ENCODE measurements around the gene TRIM2. TPM values are rescaled to one million over a fixed set of nuclear protein-coding genes. Genes with fewer than 3 reads are reported as not detected.

Gene TRIM2
- total RNA-seq, 1 donor from 2014 or later, result 83.1 TPM

DNA sequence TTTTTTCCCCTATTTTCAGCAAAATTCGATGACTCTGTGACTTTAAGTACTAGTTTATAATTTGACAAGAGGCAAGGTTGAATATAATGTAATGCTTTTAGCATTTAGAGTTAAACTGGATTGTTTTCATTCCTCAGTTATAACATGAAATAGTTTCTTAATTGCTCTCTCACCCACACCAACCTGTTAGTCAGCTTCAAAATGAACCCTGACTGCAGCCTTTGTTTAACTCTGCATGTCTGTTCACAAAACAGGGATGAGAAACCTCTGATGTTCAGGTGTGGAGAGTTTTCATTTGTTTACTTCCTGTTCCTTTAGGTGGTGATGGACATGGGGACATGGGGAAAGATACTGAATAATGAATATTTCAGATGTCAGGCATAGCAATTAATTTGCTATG is 90.4 kb downstream of the TRIM2 start:
- Mint-ChIP-seq H3K4me3 (peak overlapping the region; percentile 84), H3K27me3 (no peaks in the 10 kb centered on the region), H3K27ac (peak overlapping the region; percentile 94), H3K9me3 (peaks cover 3% of the 10 kb centered on the region), H3K4me1 (ENCODE audit: unreplicated experiment) (peaks cover 15% of the 10 kb centered on the region), H3K36me3 (peaks cover 48% of the 10 kb centered on the region)
- DNase-seq (ENCODE audit: extremely low spot score, unreplicated experiment), result no peak
- TF ChIP-seq, protein P1, sequence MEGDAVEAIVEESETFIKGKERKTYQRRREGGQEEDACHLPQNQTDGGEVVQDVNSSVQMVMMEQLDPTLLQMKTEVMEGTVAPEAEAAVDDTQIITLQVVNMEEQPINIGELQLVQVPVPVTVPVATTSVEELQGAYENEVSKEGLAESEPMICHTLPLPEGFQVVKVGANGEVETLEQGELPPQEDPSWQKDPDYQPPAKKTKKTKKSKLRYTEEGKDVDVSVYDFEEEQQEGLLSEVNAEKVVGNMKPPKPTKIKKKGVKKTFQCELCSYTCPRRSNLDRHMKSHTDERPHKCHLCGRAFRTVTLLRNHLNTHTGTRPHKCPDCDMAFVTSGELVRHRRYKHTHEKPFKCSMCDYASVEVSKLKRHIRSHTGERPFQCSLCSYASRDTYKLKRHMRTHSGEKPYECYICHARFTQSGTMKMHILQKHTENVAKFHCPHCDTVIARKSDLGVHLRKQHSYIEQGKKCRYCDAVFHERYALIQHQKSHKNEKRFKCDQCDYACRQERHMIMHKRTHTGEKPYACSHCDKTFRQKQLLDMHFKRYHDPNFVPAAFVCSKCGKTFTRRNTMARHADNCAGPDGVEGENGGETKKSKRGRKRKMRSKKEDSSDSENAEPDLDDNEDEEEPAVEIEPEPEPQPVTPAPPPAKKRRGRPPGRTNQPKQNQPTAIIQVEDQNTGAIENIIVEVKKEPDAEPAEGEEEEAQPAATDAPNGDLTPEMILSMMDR (conservative IDR thresholded peaks at IDR 0.05), result no peak

- H3K4me1 Mint-ChIP-seq (ENCODE audit: unreplicated experiment), result peaks cover 15% of the 10 kb centered on the region
- H3K4me3 Mint-ChIP-seq, result peak overlapping the region; percentile 84
These were observed 91.0 kb downstream of the TRIM2 start for GRCh38 chr4:153295131-153295755.

GRCh38 chr4:153296040-153296823 is 92.0 kb downstream of the TRIM2 start:
- H3K4me1 Mint-ChIP-seq (ENCODE audit: unreplicated experiment), result peaks cover 15% of the 10 kb centered on the region
- H3K9me3 Mint-ChIP-seq, result peaks cover 6% of the 10 kb centered on the region
- DNase-seq (ENCODE audit: extremely low spot score, unreplicated experiment), result no peak
- peak overlapping the region; percentile 94 for H3K27ac Mint-ChIP-seq
- peak overlapping the region; percentile 84 for H3K4me3 Mint-ChIP-seq
- TF ChIP-seq, protein P1 (conservative IDR thresholded peaks at IDR 0.05), result no peak
- peaks cover 58% of the 10 kb centered on the region for H3K36me3 Mint-ChIP-seq
- no peaks in the 10 kb centered on the region for H3K27me3 Mint-ChIP-seq

More at GRCh38 chr4:153295131-153295755, 91.0 kb downstream of the TRIM2 start:
- Mint-ChIP-seq H3K27me3 (no peaks in the 10 kb centered on the region), H3K27ac (peak overlapping the region; percentile 94), H3K9me3 (peaks cover 4% of the 10 kb centered on the region), H3K36me3 (peaks cover 54% of the 10 kb centered on the region)
- no peak for DNase-seq (ENCODE audit: extremely low spot score, unreplicated experiment)
- TF ChIP-seq, protein P1 (conservative IDR thresholded peaks at IDR 0.05), result no peak

DNA sequence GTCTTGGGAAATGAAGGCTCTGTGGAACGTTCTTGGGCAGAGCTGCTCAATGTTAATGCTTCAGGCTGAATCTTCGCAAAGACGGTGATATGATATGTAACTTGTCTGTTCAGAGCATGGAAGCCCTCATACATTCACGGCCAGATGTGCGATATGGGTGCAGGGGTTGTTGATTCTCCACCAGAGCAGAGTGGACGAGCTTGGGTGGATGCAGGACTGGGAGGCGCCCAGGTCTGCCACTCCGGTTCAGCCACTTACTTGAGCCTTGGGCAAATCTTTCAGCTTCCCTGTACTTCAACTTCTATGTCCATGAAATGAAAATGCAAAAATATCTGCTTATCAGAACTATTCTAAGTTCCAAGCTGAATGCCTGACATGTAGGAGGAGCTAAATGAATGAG is 92.9 kb downstream of the TRIM2 start:
- peaks cover 65% of the 10 kb centered on the region for H3K36me3 Mint-ChIP-seq
- H3K4me1 Mint-ChIP-seq (ENCODE audit: unreplicated experiment), result peaks cover 15% of the 10 kb centered on the region
- H3K9me3 Mint-ChIP-seq, result peaks cover 9% of the 10 kb centered on the region
- H3K27ac Mint-ChIP-seq, result peak overlapping the region; percentile 94
- DNase-seq (ENCODE audit: extremely low spot score, unreplicated experiment), result no peak
- no peaks in the 10 kb centered on the region for H3K27me3 Mint-ChIP-seq
- TF ChIP-seq, protein P1 (conservative IDR thresholded peaks at IDR 0.05), result no peak
- peak overlapping the region; percentile 84 for H3K4me3 Mint-ChIP-seq

- H3K9me3 Mint-ChIP-seq, result no peaks in the 10 kb centered on the region
- no peaks in the 10 kb centered on the region for H3K4me1 Mint-ChIP-seq (ENCODE audit: unreplicated experiment)
- TF ChIP-seq, protein P1 (conservative IDR thresholded peaks at IDR 0.05), result no peak
- peaks cover 51% of the 10 kb centered on the region for H3K36me3 Mint-ChIP-seq
- no peaks in the 10 kb centered on the region for H3K27me3 Mint-ChIP-seq
- H3K4me3 Mint-ChIP-seq, result no peak overlapping the region
- no peak for DNase-seq (ENCODE audit: extremely low spot score, unreplicated experiment)
- no peak overlapping the region for H3K27ac Mint-ChIP-seq
These were observed 106.5 kb downstream of the TRIM2 start for GRCh38 chr4:153310793-153311192.
